ENCODE data around the gene PTPRN2.

- TF ChIP-seq USF1 (IDR thresholded peaks at IDR 0.05; ENCODE audit: borderline replicate concordance, low read depth) (no peak), REST (IDR thresholded peaks at IDR 0.05; ENCODE audit: low read depth, low read length) (no peak), ELF1 (IDR thresholded peaks at IDR 0.05) (no peak), POLR2AphosphoS5 (IDR thresholded peaks at IDR 0.05; ENCODE audit: low read depth, low read length) (no peak), RCOR1 (IDR thresholded peaks at IDR 0.05; ENCODE audit: low read length) (no peak), TEAD4 (IDR thresholded peaks at IDR 0.05; ENCODE audit: borderline replicate concordance, insufficient read depth) (no peak), NRF1 (IDR thresholded peaks at IDR 0.05; ENCODE audit: low read depth, low read length) (no peak)
These were observed 558.1 kb downstream of the PTPRN2 start for GRCh38 chr7:158029509-158029908.
